Activated naive CD4-positive, alpha-beta T cell treated with anti-CD3 and anti-CD28 coated beads, Interleukin-2, amount 10 ng/mL, durations not matched to agents 7 days and 5 days (primary cell): ENCODE data around the gene LRP2.
A peak's percentile ranks its signal among the peaks of the same experiment; 100 is the strongest.

Experiments
- CTCF ChIA-PET: fragments of 350-600 bp; sonication (Branson Sonifier 250); formaldehyde crosslinking; loops from one replicate; lab custom pipeline; 2021; ENCODE audit warnings: antibody characterized with exemption; lab: Charles Lee
- DNase-seq: peaks from one replicate; pipeline ENCODE4 v3.0.0-alpha.2; 2020
- H3K27ac Mint-ChIP-seq: one replicate; pipeline ENCODE4 v1.8.0; 2021; ENCODE audit warnings: mild to moderate bottlenecking, moderate library complexity, mixed read lengths
- H3K27me3 Mint-ChIP-seq: one replicate; pipeline ENCODE4 v1.8.0; 2021; ENCODE audit warnings: mild to moderate bottlenecking, mixed read lengths
- H3K36me3 Mint-ChIP-seq: one replicate; pipeline ENCODE4 v1.8.0; 2021; ENCODE audit warnings: mixed read lengths
- H3K4me1 Mint-ChIP-seq: one replicate; pipeline ENCODE4 v1.8.0; 2021; ENCODE audit warnings: mixed read lengths
- H3K4me3 Mint-ChIP-seq: one replicate; pipeline ENCODE4 v1.8.0; 2021; ENCODE audit warnings: mild to moderate bottlenecking, moderate library complexity, mixed read lengths
- H3K9me3 Mint-ChIP-seq: one replicate; pipeline ENCODE4 v1.8.0; 2021; ENCODE audit warnings: mixed read lengths

LRP2 gene

GRCh38 chr2:169362894-169363559 lies 693 bp upstream of the LRP2 start:
- Mint-ChIP-seq H3K36me3 (peaks cover 4% of the 10 kb centered on the region), H3K4me1 (peaks cover 43% of the 10 kb centered on the region), H3K4me3 (peak overlapping the region; percentile 89), H3K27me3 (peaks cover 59% of the 10 kb centered on the region), H3K27ac (peak overlapping the region; percentile 21), H3K9me3 (no peaks in the 10 kb centered on the region)
- CTCF ChIA-PET, result no interaction called here
- DNase-seq, result no peak

DNA sequence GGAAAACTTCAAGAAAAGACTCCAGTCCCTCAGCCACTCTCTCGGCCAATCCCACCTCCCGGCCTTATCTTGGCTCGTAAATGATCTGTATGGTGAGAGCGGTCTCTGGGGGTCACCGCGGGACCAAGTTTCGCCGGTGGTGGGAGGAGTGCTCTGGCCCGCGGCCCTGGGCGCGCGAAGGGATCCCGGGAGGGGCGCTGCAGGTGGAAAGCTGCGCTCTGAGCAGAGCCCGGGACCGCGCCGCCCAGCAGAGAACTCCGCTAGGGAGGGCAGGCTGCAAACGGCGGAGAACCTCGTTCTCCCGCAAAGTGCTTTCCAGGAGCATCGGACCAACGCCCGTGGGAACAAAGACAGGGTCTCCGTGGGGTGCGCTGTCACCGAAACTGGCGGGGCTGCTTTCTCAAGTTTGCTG lies 622 bp downstream of the LRP2 start:
- Mint-ChIP-seq H3K4me1 (peaks cover 43% of the 10 kb centered on the region), H3K27me3 (peaks cover 63% of the 10 kb centered on the region), H3K9me3 (no peaks in the 10 kb centered on the region), H3K4me3 (peak overlapping the region; percentile 9), H3K27ac (no peak overlapping the region), H3K36me3 (peaks cover 4% of the 10 kb centered on the region)
- CTCF ChIA-PET, result no interaction called here
- DNase-seq, result peak; percentile 25

GRCh38 chr2:169360984-169361705 lies 1.2 kb downstream of the LRP2 start:
- no peaks in the 10 kb centered on the region for H3K9me3 Mint-ChIP-seq
- DNase-seq, result no peak
- peak overlapping the region; percentile 9 for H3K4me3 Mint-ChIP-seq
- CTCF ChIA-PET, result no interaction called here
- peaks cover 63% of the 10 kb centered on the region for H3K27me3 Mint-ChIP-seq
- H3K4me1 Mint-ChIP-seq, result peaks cover 43% of the 10 kb centered on the region
- H3K36me3 Mint-ChIP-seq, result peaks cover 4% of the 10 kb centered on the region
- H3K27ac Mint-ChIP-seq, result no peak overlapping the region

DNA sequence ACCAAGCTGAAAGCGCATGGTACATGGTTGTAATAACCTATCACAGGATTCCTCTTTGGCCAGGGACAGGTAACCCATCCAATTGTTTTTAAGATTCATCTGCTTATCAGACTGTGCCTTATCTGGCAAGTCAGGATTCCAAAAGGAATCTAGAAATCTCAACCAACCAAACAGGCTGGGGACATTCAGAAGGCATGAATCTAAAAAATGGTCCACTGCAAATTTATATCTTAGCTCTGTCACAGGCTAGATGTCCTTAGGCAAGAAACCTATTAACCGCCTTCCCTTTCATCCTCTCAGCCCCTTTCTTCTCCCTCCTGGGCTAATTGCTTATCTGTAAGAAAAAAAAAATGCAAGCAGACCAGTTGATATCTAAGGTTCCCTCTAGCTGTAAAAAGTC lies 4.3 kb downstream of the LRP2 start:
- H3K4me1 Mint-ChIP-seq, result peaks cover 17% of the 10 kb centered on the region
- H3K27me3 Mint-ChIP-seq, result peaks cover 45% of the 10 kb centered on the region
- no peaks in the 10 kb centered on the region for H3K9me3 Mint-ChIP-seq
- H3K36me3 Mint-ChIP-seq, result peaks cover 4% of the 10 kb centered on the region
- no peak overlapping the region for H3K27ac Mint-ChIP-seq
- no peak overlapping the region for H3K4me3 Mint-ChIP-seq
- CTCF ChIA-PET, result no interaction called here
- DNase-seq, result no peak

DNA sequence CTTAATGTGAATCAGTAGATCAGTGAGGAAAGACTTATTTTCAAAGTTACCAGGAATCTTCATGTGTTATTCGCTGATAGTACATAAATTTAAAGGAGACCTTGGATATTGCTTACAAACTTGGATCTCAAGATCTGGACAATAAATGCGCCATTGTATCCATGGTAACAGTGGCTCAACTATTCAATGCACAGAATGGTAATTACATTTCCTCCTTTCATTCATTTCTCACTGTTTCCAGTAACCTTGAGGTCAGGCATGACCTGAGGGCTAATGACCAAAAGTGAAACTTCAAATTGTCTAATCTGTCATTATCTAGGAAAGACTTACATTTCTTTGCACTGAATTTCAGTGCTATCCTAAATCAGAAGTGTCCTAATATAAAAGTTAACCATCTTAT lies 8.1 kb downstream of the LRP2 start:
- Mint-ChIP-seq H3K36me3 (no peaks in the 10 kb centered on the region), H3K9me3 (no peaks in the 10 kb centered on the region), H3K27ac (no peak overlapping the region), H3K4me1 (no peaks in the 10 kb centered on the region), H3K27me3 (peaks cover 12% of the 10 kb centered on the region), H3K4me3 (no peak overlapping the region)
- DNase-seq, result no peak
- CTCF ChIA-PET, result no interaction called here

GRCh38 chr2:169351725-169352124 lies 10.6 kb downstream of the LRP2 start:
- CTCF ChIA-PET, result no interaction called here
- no peak for DNase-seq
- Mint-ChIP-seq H3K4me1 (no peaks in the 10 kb centered on the region), H3K9me3 (no peaks in the 10 kb centered on the region), H3K27me3 (no peaks in the 10 kb centered on the region), H3K36me3 (no peaks in the 10 kb centered on the region), H3K27ac (no peak overlapping the region), H3K4me3 (no peak overlapping the region)

DNA sequence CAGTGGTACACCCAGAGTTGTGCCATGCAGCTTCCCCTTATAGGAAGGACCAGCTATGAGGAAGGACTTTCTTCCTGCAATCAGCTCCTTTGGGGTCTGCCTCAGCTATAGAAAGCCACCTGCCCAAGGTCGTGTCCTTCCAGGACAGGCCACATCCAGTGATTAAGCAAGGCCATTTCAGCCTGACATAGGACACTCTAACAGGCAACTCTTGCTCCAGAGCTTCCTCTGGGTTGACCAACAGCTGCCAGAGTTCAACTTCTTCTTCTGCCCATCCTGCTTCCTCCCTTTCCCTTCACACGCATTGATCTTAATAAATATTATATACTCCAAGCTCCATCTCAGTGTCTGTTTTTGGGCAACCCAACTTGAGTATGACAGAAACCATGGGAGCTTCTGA lies 12.8 kb downstream of the LRP2 start:
- H3K9me3 Mint-ChIP-seq, result no peaks in the 10 kb centered on the region
- no peak overlapping the region for H3K4me3 Mint-ChIP-seq
- H3K4me1 Mint-ChIP-seq, result no peaks in the 10 kb centered on the region
- CTCF ChIA-PET, result no interaction called here
- no peak overlapping the region for H3K27ac Mint-ChIP-seq
- H3K27me3 Mint-ChIP-seq, result no peaks in the 10 kb centered on the region
- no peak for DNase-seq
- no peaks in the 10 kb centered on the region for H3K36me3 Mint-ChIP-seq

DNA sequence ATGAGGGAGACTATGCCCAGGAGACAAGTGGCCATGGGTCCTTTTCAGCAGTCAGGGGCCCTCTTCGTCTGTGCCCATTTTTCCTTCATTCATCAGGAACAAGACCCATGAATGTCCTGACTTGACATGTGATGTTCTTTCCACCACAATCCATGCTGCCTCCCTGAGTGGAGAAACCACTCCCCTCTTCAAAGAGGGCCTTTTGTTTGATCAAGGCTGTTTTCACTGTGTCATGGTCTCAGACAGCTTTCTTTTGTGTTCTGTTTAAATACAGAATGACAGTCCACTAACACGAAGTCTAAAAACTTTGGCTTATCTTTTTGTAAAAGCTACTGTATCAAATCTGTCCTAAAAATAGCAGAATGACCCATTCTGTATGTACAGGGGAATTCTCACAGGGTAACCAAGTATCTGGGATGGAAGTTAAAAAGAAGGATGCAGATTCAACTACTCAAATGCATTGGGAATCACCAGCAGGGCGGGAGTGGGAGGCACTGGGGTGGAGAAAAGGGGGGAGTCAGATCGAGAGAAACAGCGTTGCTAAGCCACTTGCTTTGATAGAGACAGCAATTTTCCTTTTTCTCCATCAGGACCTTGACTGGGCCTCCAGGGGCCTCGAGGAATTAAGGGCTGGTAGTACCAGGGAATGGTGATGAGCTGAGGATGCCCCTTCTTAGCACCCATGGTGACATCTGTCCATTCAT lies 13.9 kb downstream of the LRP2 start:
- no peaks in the 10 kb centered on the region for H3K36me3 Mint-ChIP-seq

DNA sequence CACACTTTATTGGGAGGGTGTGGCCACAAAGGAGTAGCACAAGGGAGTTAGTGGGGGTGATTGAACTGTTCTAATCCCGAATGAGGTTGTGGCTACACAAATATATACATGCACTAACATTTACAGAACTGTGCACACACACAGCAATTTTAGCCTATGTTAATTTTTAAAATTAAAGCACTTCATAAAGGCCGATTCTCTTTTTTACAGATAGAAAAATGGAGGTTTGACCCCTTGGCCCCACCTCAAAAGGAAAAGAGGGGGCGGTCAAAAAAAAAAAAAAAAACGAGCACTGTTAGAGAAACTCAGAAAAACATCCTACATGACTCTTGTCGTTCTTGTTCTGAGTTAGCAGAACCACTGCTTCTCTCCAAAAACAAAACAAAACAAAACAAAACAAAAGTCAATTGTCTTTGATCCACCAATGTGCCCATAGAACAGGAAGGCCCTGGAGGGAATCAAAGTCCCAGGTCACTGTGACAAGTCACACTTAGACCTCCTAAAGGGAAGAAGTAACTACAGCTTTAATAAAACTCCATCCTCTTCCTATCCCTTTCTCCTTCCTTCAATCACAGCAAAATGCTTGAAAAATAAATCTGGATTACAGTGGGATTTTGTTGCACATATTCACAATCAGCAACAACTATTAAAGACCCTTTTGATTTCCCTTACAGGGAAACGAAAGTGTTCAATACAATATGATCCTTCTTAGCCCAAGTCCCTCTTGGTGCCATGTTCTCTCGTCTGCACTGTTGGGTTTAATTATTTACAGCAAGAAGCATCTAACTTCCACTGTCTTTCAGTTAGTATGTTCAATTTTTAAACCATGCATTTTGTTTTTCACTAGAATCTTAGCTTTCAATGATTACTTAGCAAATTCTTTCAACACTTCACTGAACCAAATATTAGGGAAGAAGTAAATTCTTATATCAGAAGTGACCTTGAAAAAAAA lies 16.6 kb downstream of the LRP2 start:
- Mint-ChIP-seq H3K4me3 (no peak overlapping the region), H3K36me3 (no peaks in the 10 kb centered on the region), H3K27ac (no peak overlapping the region), H3K27me3 (peaks cover 8% of the 10 kb centered on the region), H3K4me1 (no peaks in the 10 kb centered on the region), H3K9me3 (no peaks in the 10 kb centered on the region)
- CTCF ChIA-PET, result interaction anchor here (0.6 kb wide), 1 partner anchor 214 kb away, joined by 4 read pairs; no protein-coding TSS in a partner anchor
- no peak for DNase-seq

More for the DNA sequence above, 13.9 kb downstream of the LRP2 start:
- DNase-seq, result no peak
- CTCF ChIA-PET, result no interaction called here
- H3K27ac Mint-ChIP-seq, result no peak overlapping the region
- H3K27me3 Mint-ChIP-seq, result no peaks in the 10 kb centered on the region
- H3K4me3 Mint-ChIP-seq, result no peak overlapping the region
- no peaks in the 10 kb centered on the region for H3K9me3 Mint-ChIP-seq
- no peaks in the 10 kb centered on the region for H3K4me1 Mint-ChIP-seq

GRCh38 chr2:169344736-169345485 lies 17.4 kb downstream of the LRP2 start:
- H3K4me1 Mint-ChIP-seq, result no peaks in the 10 kb centered on the region
- H3K36me3 Mint-ChIP-seq, result no peaks in the 10 kb centered on the region
- H3K4me3 Mint-ChIP-seq, result no peak overlapping the region
- H3K27ac Mint-ChIP-seq, result no peak overlapping the region
- CTCF ChIA-PET, result no interaction called here
- no peak for DNase-seq
- peaks cover 8% of the 10 kb centered on the region for H3K27me3 Mint-ChIP-seq
- H3K9me3 Mint-ChIP-seq, result no peaks in the 10 kb centered on the region

DNA sequence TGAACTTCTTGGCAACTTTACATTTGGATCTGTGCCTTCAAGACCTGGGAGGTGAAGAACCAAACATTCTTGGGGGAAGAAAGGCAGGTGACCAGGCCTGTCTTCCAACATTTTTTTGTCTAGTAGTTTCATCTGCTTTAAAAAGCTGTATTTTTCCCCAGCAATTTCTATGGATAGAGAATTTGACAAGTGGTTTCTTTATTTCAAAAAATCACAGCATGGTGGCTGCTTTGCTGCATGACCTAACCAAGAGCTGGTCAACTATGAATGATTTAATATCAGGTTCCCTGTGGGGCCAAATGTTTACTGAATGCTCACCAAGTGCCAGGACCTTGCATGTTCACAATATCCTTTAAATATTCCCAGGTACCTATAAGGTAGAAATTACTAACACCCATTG lies 19.1 kb downstream of the LRP2 start:
- Mint-ChIP-seq H3K36me3 (no peaks in the 10 kb centered on the region), H3K4me3 (no peak overlapping the region), H3K9me3 (no peaks in the 10 kb centered on the region), H3K27me3 (peaks cover 10% of the 10 kb centered on the region), H3K27ac (no peak overlapping the region), H3K4me1 (no peaks in the 10 kb centered on the region)
- CTCF ChIA-PET, result no interaction called here
- no peak for DNase-seq

- Mint-ChIP-seq H3K36me3 (no peaks in the 10 kb centered on the region), H3K4me1 (no peaks in the 10 kb centered on the region), H3K9me3 (no peaks in the 10 kb centered on the region), H3K27ac (no peak overlapping the region), H3K27me3 (peaks cover 19% of the 10 kb centered on the region), H3K4me3 (no peak overlapping the region)
- CTCF ChIA-PET, result no interaction called here
- no peak for DNase-seq
These were observed 22.7 kb downstream of the LRP2 start for GRCh38 chr2:169339657-169340056.

DNA sequence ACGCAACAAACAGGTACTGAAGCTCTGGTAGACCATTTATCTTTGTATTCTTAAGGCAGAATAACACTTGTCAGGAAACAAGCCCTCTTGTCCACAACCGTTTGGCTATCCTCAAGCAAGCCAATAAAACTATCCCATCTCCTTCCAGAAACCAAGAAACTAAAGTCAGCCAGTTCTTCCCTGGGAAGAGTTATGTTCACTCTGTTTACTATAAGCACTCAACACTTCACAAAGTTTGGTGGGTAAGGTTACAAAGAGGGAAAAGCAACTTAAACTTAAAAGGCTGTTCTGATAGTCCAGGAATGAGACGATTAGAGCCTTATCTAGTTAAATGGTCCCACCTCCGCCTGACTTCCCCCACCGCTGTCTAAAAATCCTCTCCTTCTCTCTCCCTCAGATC lies 25.6 kb downstream of the LRP2 start:
- no peak for DNase-seq
- no peaks in the 10 kb centered on the region for H3K9me3 Mint-ChIP-seq
- no peaks in the 10 kb centered on the region for H3K36me3 Mint-ChIP-seq
- no peaks in the 10 kb centered on the region for H3K4me1 Mint-ChIP-seq
- no peak overlapping the region for H3K27ac Mint-ChIP-seq
- H3K27me3 Mint-ChIP-seq, result peaks cover 11% of the 10 kb centered on the region
- CTCF ChIA-PET, result no interaction called here
- H3K4me3 Mint-ChIP-seq, result no peak overlapping the region
